Natural killer cell (primary cell): ENCODE data around the gene MDGA2. TPM values are rescaled to one million over a fixed set of nuclear protein-coding genes. Genes with fewer than 3 reads are reported as not detected.

Experiments used
- ATAC-seq, 3 donors: fragments of 150-1000 bp in 2 of 3; fragments of 200-7000 bp in 1 of 3; cut with Tn5 transposase; 1 replicate in 1 of 3; 2 replicates in 2 of 3; pipeline ENCODE4 v1.10.0; 2021; ENCODE audit warnings: mild to moderate bottlenecking in 2 of 3, moderate library complexity in 2 of 3
- DNase-seq, 2 donors: peaks; one replicate each; pipeline versions ENCODE4 v3.0.0 to v3.0.0-alpha.2; 2013 to 2021; ENCODE audit warnings: mixed read lengths in 1 of 2
- H3K27ac ChIP-seq: one replicate; pipeline ENCODE4 v1.5.1; 2013; ENCODE audit warnings: mild to moderate bottlenecking, low read length
- H3K27me3 ChIP-seq: one replicate; pipeline ENCODE4 v1.6.1; 2013; ENCODE audit warnings: low read length; ENCODE audit not compliant: control insufficient read depth, insufficient read depth
- H3K36me3 ChIP-seq: one replicate; pipeline ENCODE4 v1.6.1; 2013; ENCODE audit warnings: low read length; ENCODE audit not compliant: control insufficient read depth, insufficient read depth
- H3K4me1 ChIP-seq: one replicate; pipeline ENCODE4 v1.6.1; 2013; ENCODE audit warnings: low read length; ENCODE audit not compliant: control insufficient read depth, insufficient read depth
- H3K4me3 ChIP-seq: one replicate; pipeline ENCODE4 v1.5.1; 2013; ENCODE audit warnings: low read length
- H3K9me3 ChIP-seq: one replicate; pipeline ENCODE4 v1.6.1; 2013; ENCODE audit warnings: low read length; ENCODE audit not compliant: control insufficient read depth, insufficient read depth
- H3K27ac Mint-ChIP-seq, 2 donors: one replicate each; pipeline ENCODE4 v1.8.0; 2022; ENCODE audit warnings: mild to moderate bottlenecking in 2 of 2, mixed read lengths in 2 of 2, moderate library complexity in 1 of 2
- H3K27me3 Mint-ChIP-seq, 2 donors: one replicate each; pipeline ENCODE4 v1.8.0; 2022; ENCODE audit warnings: low read depth in 2 of 2, mixed read lengths in 2 of 2
- H3K36me3 Mint-ChIP-seq: one replicate; pipeline ENCODE4 v1.8.0; 2022; ENCODE audit warnings: mixed read lengths
- H3K4me1 Mint-ChIP-seq, 2 donors: one replicate each; pipeline ENCODE4 v1.8.0; 2022; ENCODE audit warnings: mixed read lengths in 2 of 2
- H3K4me3 Mint-ChIP-seq: one replicate; pipeline ENCODE4 v1.8.0; 2022; ENCODE audit warnings: mild to moderate bottlenecking, moderate library complexity, mixed read lengths
- H3K9me3 Mint-ChIP-seq, 2 donors: one replicate each; pipeline ENCODE4 v1.8.0; 2022; ENCODE audit warnings: mixed read lengths in 2 of 2
- WGBS: methylation state at CpG from one replicate; pipeline ENCODE4 v1.1.7; 2013; ENCODE audit warnings: missing lambda C conversion rate; ENCODE audit not compliant: insufficient coverage; 5-methylcytosine and 5-hydroxymethylcytosine counted together
- intact Hi-C: fragments of 100-400 bp; cut with micrococcal nuclease; formaldehyde crosslinking; loops from one replicate; pipeline ENCODE4 v1.14.2; 2022
- total RNA-seq, 4 donors: library from RNA; stranded (reverse); fragments of 120-200 nt in 1 of 4; gene quantifications; one replicate each; pipeline versions ENCODE4 v1.2.3 to v1.2.4, GENCODE V29; 2013 to 2022
- TF ChIP-seq, protein P1 (sequence below): fragments of 200-600 bp; IDR thresholded peaks from one replicate; pipeline ENCODE4 v1.8.0; 2022; ENCODE audit warnings: antibody characterized with exemption

MDGA2 gene
- total RNA-seq, 3 donors from 2014 or later (not counting 1 experiment from before 2014, with no cell fraction given) = not detected

DNA sequence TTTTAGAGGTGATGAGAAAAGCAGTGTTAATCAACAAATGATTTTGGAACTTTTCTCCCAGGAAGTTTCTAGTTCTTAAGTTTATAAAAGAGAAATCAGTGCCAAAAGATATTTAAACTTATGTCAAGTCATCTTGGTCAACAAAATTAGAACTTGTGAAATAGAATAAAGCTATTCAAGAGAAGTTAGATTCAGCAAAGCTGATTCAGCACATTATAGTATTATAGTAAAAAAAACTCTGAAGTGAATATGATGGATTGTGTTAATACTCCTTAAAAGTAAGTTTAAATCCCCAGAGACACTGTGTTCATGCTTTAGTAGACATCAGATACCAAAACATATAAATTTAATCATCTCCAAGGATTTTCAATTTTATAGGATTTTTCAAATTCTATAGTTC, 813.7 kb downstream of the MDGA2 start:
- Histone ChIP-seq H3K4me1 (no peaks in the 10 kb centered on the region), H3K9me3 (no peaks in the 10 kb centered on the region), H3K27me3 (no peaks in the 10 kb centered on the region), H3K4me3 (no peak overlapping the region), H3K36me3 (no peaks in the 10 kb centered on the region), H3K27ac (no peak overlapping the region)
- DNase-seq = no peak
- ATAC-seq = no peak
- no peaks in the 10 kb centered on the region for H3K27me3 Mint-ChIP-seq
- TF ChIP-seq, protein P1, sequence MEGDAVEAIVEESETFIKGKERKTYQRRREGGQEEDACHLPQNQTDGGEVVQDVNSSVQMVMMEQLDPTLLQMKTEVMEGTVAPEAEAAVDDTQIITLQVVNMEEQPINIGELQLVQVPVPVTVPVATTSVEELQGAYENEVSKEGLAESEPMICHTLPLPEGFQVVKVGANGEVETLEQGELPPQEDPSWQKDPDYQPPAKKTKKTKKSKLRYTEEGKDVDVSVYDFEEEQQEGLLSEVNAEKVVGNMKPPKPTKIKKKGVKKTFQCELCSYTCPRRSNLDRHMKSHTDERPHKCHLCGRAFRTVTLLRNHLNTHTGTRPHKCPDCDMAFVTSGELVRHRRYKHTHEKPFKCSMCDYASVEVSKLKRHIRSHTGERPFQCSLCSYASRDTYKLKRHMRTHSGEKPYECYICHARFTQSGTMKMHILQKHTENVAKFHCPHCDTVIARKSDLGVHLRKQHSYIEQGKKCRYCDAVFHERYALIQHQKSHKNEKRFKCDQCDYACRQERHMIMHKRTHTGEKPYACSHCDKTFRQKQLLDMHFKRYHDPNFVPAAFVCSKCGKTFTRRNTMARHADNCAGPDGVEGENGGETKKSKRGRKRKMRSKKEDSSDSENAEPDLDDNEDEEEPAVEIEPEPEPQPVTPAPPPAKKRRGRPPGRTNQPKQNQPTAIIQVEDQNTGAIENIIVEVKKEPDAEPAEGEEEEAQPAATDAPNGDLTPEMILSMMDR = no peak
- H3K4me3 Mint-ChIP-seq = no peak overlapping the region
- peaks cover 13 to 25% of the 10 kb centered on the region in 2 donors for H3K9me3 Mint-ChIP-seq
- peaks cover 6% of the 10 kb centered on the region for H3K36me3 Mint-ChIP-seq
- H3K4me1 Mint-ChIP-seq = no peaks in the 10 kb centered on the region
- H3K27ac Mint-ChIP-seq = no peak overlapping the region
- intact Hi-C loops = no loop called here

- H3K4me1 ChIP-seq = no peaks in the 10 kb centered on the region
- no peaks in the 10 kb centered on the region for H3K36me3 ChIP-seq
- Mint-ChIP-seq H3K36me3 (no peaks in the 10 kb centered on the region), H3K4me3 (no peak overlapping the region), H3K27ac (no peak overlapping the region), H3K4me1 (no peaks in the 10 kb centered on the region), H3K27me3 (no peaks in the 10 kb centered on the region), H3K9me3 (peaks cover 4 to 13% of the 10 kb centered on the region in 2 donors)
- TF ChIP-seq, protein P1 = no peak
- WGBS = 90% methylated on average over 9 of the region's 11 CpGs
- H3K27ac ChIP-seq = no peak overlapping the region
- intact Hi-C loops = no loop called here
- no peaks in the 10 kb centered on the region for H3K9me3 ChIP-seq
- H3K4me3 ChIP-seq = no peak overlapping the region
- DNase-seq (no peak), ATAC-seq (no peak)
- no peaks in the 10 kb centered on the region for H3K27me3 ChIP-seq
These were observed 834.3 kb downstream of the MDGA2 start for GRCh38 chr14:46840944-46841720.

- Histone ChIP-seq H3K27me3 (no peaks in the 10 kb centered on the region), H3K9me3 (no peaks in the 10 kb centered on the region), H3K27ac (no peak overlapping the region), H3K36me3 (no peaks in the 10 kb centered on the region), H3K4me1 (no peaks in the 10 kb centered on the region), H3K4me3 (no peak overlapping the region)
- Mint-ChIP-seq H3K36me3 (no peaks in the 10 kb centered on the region), H3K27ac (no peak overlapping the region), H3K27me3 (no peaks in the 10 kb centered on the region), H3K9me3 (peaks cover 7 to 19% of the 10 kb centered on the region in 2 donors), H3K4me3 (no peak overlapping the region), H3K4me1 (no peaks in the 10 kb centered on the region)
- no peak for ATAC-seq
- TF ChIP-seq, protein P1 = no peak
- DNase-seq = no peak
- intact Hi-C loops = no loop called here
- 95% methylated on average over 40 of the region's 42 CpGs for WGBS
These were observed 855.1 kb downstream of the MDGA2 start for GRCh38 chr14:46820291-46820690.

DNA sequence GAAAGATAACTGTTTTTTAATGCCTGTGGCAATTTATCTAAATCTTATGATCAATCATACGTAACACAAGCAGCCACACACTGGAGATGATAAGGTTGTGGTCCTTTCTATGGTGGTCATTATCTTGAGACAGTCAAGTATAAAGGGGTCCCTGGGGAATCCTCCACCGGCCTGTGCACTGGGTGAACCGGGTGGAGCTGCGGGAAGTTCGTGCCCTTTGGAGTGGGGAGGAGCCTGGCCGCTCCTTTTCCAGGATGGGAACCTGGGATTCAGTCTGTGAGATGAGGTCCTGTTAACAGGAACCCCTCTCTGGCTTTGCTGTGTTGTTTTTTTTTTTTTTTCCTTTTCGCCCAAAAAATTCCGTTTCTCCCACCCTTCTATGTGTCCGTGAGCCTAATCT, 856.3 kb downstream of the MDGA2 start:
- WGBS = 92% methylated on average over 5 of the region's 9 CpGs
- Histone ChIP-seq H3K4me1 (no peaks in the 10 kb centered on the region), H3K27me3 (no peaks in the 10 kb centered on the region), H3K36me3 (no peaks in the 10 kb centered on the region), H3K9me3 (no peaks in the 10 kb centered on the region), H3K4me3 (no peak overlapping the region), H3K27ac (no peak overlapping the region)
- no peaks in the 10 kb centered on the region for H3K27me3 Mint-ChIP-seq
- H3K4me1 Mint-ChIP-seq = no peaks in the 10 kb centered on the region
- H3K4me3 Mint-ChIP-seq = no peak overlapping the region
- H3K9me3 Mint-ChIP-seq = peaks cover 9 to 21% of the 10 kb centered on the region in 2 donors
- no peak overlapping the region for H3K27ac Mint-ChIP-seq
- ATAC-seq (no peak), DNase-seq (no peak)
- intact Hi-C loops = no loop called here
- TF ChIP-seq, protein P1 = no peak
- no peaks in the 10 kb centered on the region for H3K36me3 Mint-ChIP-seq
